ENCODE results near the gene ING3.
"Not testable (repeated sequence)": the region's sequence is repeated elsewhere in the genome, so short reads cannot be mapped to it uniquely, and the experiment has no call there.

Gene ING3

GRCh38 chr7:121002048-121002756, 51.6 kb downstream of the ING3 start:
- no peak for DNase-seq (ENCODE audit: low read depth in 3 of 3, low spot score in 1 of 3)

GRCh38 chr7:121002757-121003200, 52.2 kb downstream of the ING3 start:
- DNase-seq (ENCODE audit: low read depth in 3 of 3, low spot score in 1 of 3): no peak

- no peak for DNase-seq (ENCODE audit: low read depth in 3 of 3, low spot score in 1 of 3)
Measured at GRCh38 chr7:121003986-121004685, 53.6 kb downstream of the ING3 start.

GRCh38 chr7:121005058-121005457, 54.5 kb downstream of the ING3 start:
- DNase-seq (ENCODE audit: low read depth in 3 of 3, low spot score in 1 of 3): not testable (repeated sequence)

- DNase-seq (ENCODE audit: low read depth in 3 of 3, low spot score in 1 of 3): no peak
Measured at GRCh38 chr7:121005996-121006584, 55.5 kb downstream of the ING3 start.

GRCh38 chr7:121006711-121007315, 56.2 kb downstream of the ING3 start:
- DNase-seq (ENCODE audit: low read depth in 3 of 3, low spot score in 1 of 3): no peak

- DNase-seq (ENCODE audit: low read depth in 3 of 3, low spot score in 1 of 3): no peak
Measured at GRCh38 chr7:121008816-121009215, 58.2 kb downstream of the ING3 start.

- no peak for DNase-seq (ENCODE audit: low read depth in 3 of 3, low spot score in 1 of 3)
Measured at GRCh38 chr7:121011401-121011800, 60.8 kb downstream of the ING3 start.

- DNase-seq (ENCODE audit: low read depth in 3 of 3, low spot score in 1 of 3): no peak
Measured at GRCh38 chr7:121012170-121012874, 61.7 kb downstream of the ING3 start.

- DNase-seq (ENCODE audit: low read depth in 3 of 3, low spot score in 1 of 3): no peak
Measured at GRCh38 chr7:121012919-121013318, 62.3 kb downstream of the ING3 start.

- no peak for DNase-seq (ENCODE audit: low read depth in 3 of 3, low spot score in 1 of 3)
Measured at GRCh38 chr7:121015560-121015959, 65.0 kb downstream of the ING3 start.

- DNase-seq (ENCODE audit: low read depth in 3 of 3, low spot score in 1 of 3): no peak
Measured at GRCh38 chr7:121016966-121017365, 66.4 kb downstream of the ING3 start.

GRCh38 chr7:121017586-121017985, 67.0 kb downstream of the ING3 start:
- no peak for DNase-seq (ENCODE audit: low read depth in 3 of 3, low spot score in 1 of 3)

GRCh38 chr7:121019018-121019417, 68.4 kb downstream of the ING3 start:
- no peak for DNase-seq (ENCODE audit: low read depth in 3 of 3, low spot score in 1 of 3)

GRCh38 chr7:121020249-121020988, 69.8 kb downstream of the ING3 start:
- no peak for DNase-seq (ENCODE audit: low read depth in 3 of 3, low spot score in 1 of 3)

GRCh38 chr7:121020989-121021969, 70.7 kb downstream of the ING3 start:
- DNase-seq (ENCODE audit: low read depth in 3 of 3, low spot score in 1 of 3): no peak

- no peak for DNase-seq (ENCODE audit: low read depth in 3 of 3, low spot score in 1 of 3)
Measured at GRCh38 chr7:121023194-121023593, 72.6 kb downstream of the ING3 start.

- no peak for DNase-seq (ENCODE audit: low read depth in 3 of 3, low spot score in 1 of 3)
Measured at GRCh38 chr7:121023683-121024511, 73.3 kb downstream of the ING3 start.
